ENCODE measurements around the gene C1QL2. TPM values are rescaled to one million over a fixed set of nuclear protein-coding genes. Genes with fewer than 3 reads are reported as not detected.
A peak's percentile ranks its signal among the peaks of the same experiment; 100 is the strongest.

Gene C1QL2
- total RNA-seq, 1 experiment from 2014 or later: 1.5 TPM

GRCh38 chr2:119195001-119195400 lies 36.5 kb upstream of the C1QL2 start:
- Histone ChIP-seq H3K4me3 (ENCODE audit: low read depth, low read length, poor library complexity, severe bottlenecking) (no peak overlapping the region), H3K27me3 (replicated peaks; ENCODE audit: insufficient read depth, low read depth, low read length, poor library complexity) (no peaks in the 10 kb centered on the region), H3K9me3 (ENCODE audit: low read depth, low read length, poor library complexity, severe bottlenecking) (peaks cover 3% of the 10 kb centered on the region), H3K36me3 (ENCODE audit: insufficient read depth, low read length, poor library complexity, severe bottlenecking) (no peaks in the 10 kb centered on the region), H3K27ac (ENCODE audit: low read depth, low read length, poor library complexity, severe bottlenecking) (peak overlapping the region; percentile 80), H3K4me1 (ENCODE audit: insufficient read depth, low read length, poor library complexity, severe bottlenecking) (peaks cover 12% of the 10 kb centered on the region)
- POLR2A ChIA-PET (ENCODE audit: low non-redundant PET): no interaction called here
- TF ChIP-seq EZH2 (IDR thresholded peaks at IDR 0.05; ENCODE audit: borderline replicate concordance, low read depth, low read length, poor library complexity, severe bottlenecking) (no peak), CTCF (conservative IDR thresholded peaks at IDR 0.05; ENCODE audit: low read depth, low read length) (no peak)
- BruUV-seq (replicated peaks): no TSS peak
- DNase-seq (ENCODE audit: low spot score): no peak
- intact Hi-C loops (cut with micrococcal nuclease; ENCODE audit: unreplicated experiment): no loop called here
- CTCF ChIA-PET: no interaction called here

GRCh38 chr2:119192893-119193292 lies 34.3 kb upstream of the C1QL2 start:
- no peak for DNase-seq (ENCODE audit: low spot score)
- Histone ChIP-seq H3K27me3 (replicated peaks; ENCODE audit: insufficient read depth, low read depth, low read length, poor library complexity) (no peaks in the 10 kb centered on the region), H3K4me1 (ENCODE audit: insufficient read depth, low read length, poor library complexity, severe bottlenecking) (peaks cover 12% of the 10 kb centered on the region), H3K27ac (ENCODE audit: low read depth, low read length, poor library complexity, severe bottlenecking) (peak overlapping the region; percentile 89), H3K4me3 (ENCODE audit: low read depth, low read length, poor library complexity, severe bottlenecking) (no peak overlapping the region), H3K36me3 (ENCODE audit: insufficient read depth, low read length, poor library complexity, severe bottlenecking) (no peaks in the 10 kb centered on the region), H3K9me3 (ENCODE audit: low read depth, low read length, poor library complexity, severe bottlenecking) (peaks cover 3% of the 10 kb centered on the region)
- BruUV-seq (replicated peaks): no TSS peak
- intact Hi-C loops (cut with micrococcal nuclease; ENCODE audit: unreplicated experiment): no loop called here
- CTCF ChIA-PET: no interaction called here
- no peak for TF ChIP-seq CTCF (conservative IDR thresholded peaks at IDR 0.05; ENCODE audit: low read depth, low read length)
- POLR2A ChIA-PET (ENCODE audit: low non-redundant PET): no interaction called here

- no peaks in the 10 kb centered on the region for H3K27me3 ChIP-seq (replicated peaks; ENCODE audit: insufficient read depth, low read depth, low read length, poor library complexity)
- no peaks in the 10 kb centered on the region for H3K36me3 ChIP-seq (ENCODE audit: insufficient read depth, low read length, poor library complexity, severe bottlenecking)
- TF ChIP-seq CTCF (conservative IDR thresholded peaks at IDR 0.05; ENCODE audit: low read depth, low read length): no peak
- no peak for TF ChIP-seq EZH2 (IDR thresholded peaks at IDR 0.05; ENCODE audit: borderline replicate concordance, low read depth, low read length, poor library complexity, severe bottlenecking)
- H3K9me3 ChIP-seq (ENCODE audit: low read depth, low read length, poor library complexity, severe bottlenecking): peaks cover 3% of the 10 kb centered on the region
- intact Hi-C loops (cut with micrococcal nuclease; ENCODE audit: unreplicated experiment): no loop called here
- peaks cover 12% of the 10 kb centered on the region for H3K4me1 ChIP-seq (ENCODE audit: insufficient read depth, low read length, poor library complexity, severe bottlenecking)
- ChIA-PET POLR2A (ENCODE audit: low non-redundant PET) (no interaction called here), CTCF (no interaction called here)
- no peak overlapping the region for H3K27ac ChIP-seq (ENCODE audit: low read depth, low read length, poor library complexity, severe bottlenecking)
- no peak for DNase-seq (ENCODE audit: low spot score)
- BruUV-seq (replicated peaks): no TSS peak
- H3K4me3 ChIP-seq (ENCODE audit: low read depth, low read length, poor library complexity, severe bottlenecking): no peak overlapping the region
Measured at GRCh38 chr2:119190321-119191111, 32.0 kb upstream of the C1QL2 start.

All from A673 (cell line).